ENCODE measurements around the gene C13orf42.

The C13orf42 gene

GRCh38 chr13:51033421-51034185 lies 77.5 kb downstream of the C13orf42 start:
- DNase-seq (ENCODE audit: low read depth): no peak

GRCh38 chr13:51032831-51033230 lies 78.2 kb downstream of the C13orf42 start:
- DNase-seq (ENCODE audit: low read depth): no peak
